HepG2 (cell line): ENCODE results near the gene TK1. TPM values are rescaled to one million over a fixed set of nuclear protein-coding genes. Genes with fewer than 3 reads are reported as not detected.

ENCODE experiments used
- BCL6 ChIP-seq: IDR thresholded peaks from 2 replicates; pipeline ENCODE4 v1.6.1; 2016; ENCODE audit warnings: missing genetic modification reagents, missing compliant biosample characterization
- IRF2 ChIP-seq: IDR thresholded peaks from 2 replicates; pipeline ENCODE4 v1.6.1; 2018; ENCODE audit warnings: missing genetic modification reagents, missing compliant biosample characterization
- KDM5B ChIP-seq: sonication (generic); formaldehyde crosslinking; IDR thresholded peaks from 2 replicates; pipeline ENCODE4 v1.4.0; 2020; ENCODE audit warnings: missing genetic modification reagents, mild to moderate bottlenecking, borderline replicate concordance
- MAZ ChIP-seq, 2 experiments: sonication (generic) in 1 of 2; formaldehyde crosslinking in 1 of 2; IDR thresholded peaks; 2 replicates each; pipeline versions ENCODE4 v1.5.0 to v1.6.1; 2012 to 2020; ENCODE audit warnings: low read depth in 2 of 2, mild to moderate bottlenecking in 2 of 2, borderline replicate concordance in 1 of 2, improper control_type of control experiment in 1 of 2, low read length in 1 of 2, missing genetic modification reagents in 1 of 2, moderate library complexity in 1 of 2
- MLXIP ChIP-seq: sonication (generic); formaldehyde crosslinking; IDR thresholded peaks from 2 replicates; pipeline ENCODE4 v1.9.0; 2021; ENCODE audit warnings: missing genetic modification reagents, borderline replicate concordance
- SOX13 ChIP-seq, 3 experiments: fragments of 450-650 bp in 1 of 3; sonication (generic) in 1 of 3; formaldehyde crosslinking in 1 of 3; IDR thresholded peaks in 2 of 3; conservative IDR thresholded peaks in 1 of 3; 2 replicates each; pipeline versions ENCODE4 v1.5.0 to v1.6.1; 2016 to 2020; ENCODE audit warnings: antibody characterized with exemption in 1 of 3, mild to moderate bottlenecking in 1 of 3, missing compliant biosample characterization in 1 of 3, missing genetic modification reagents in 1 of 3, moderate library complexity in 1 of 3
- THAP11 ChIP-seq: IDR thresholded peaks from 2 replicates; pipeline ENCODE4 v1.6.1; 2016; ENCODE audit warnings: missing biosample characterization, missing genetic modification reagents
- XRCC5 ChIP-seq: fragments of 200-400 bp; formaldehyde crosslinking; optimal IDR thresholded peaks from 2 replicates; pipeline ENCODE3; 2017; ENCODE audit warnings: mild to moderate bottlenecking, low read length
- ZBTB14 ChIP-seq: sonication (generic); formaldehyde crosslinking; IDR thresholded peaks from 2 replicates; pipeline ENCODE4 v1.4.0; 2020; ENCODE audit warnings: missing genetic modification reagents
- ZGPAT ChIP-seq: IDR thresholded peaks from 2 replicates; pipeline ENCODE4 v1.6.1; 2016; ENCODE audit warnings: mild to moderate bottlenecking
- ZNF260 ChIP-seq: sonication (generic); formaldehyde crosslinking; IDR thresholded peaks from 2 replicates; pipeline ENCODE4 v1.4.0; 2020; ENCODE audit warnings: missing genetic modification reagents, low read depth, mild to moderate bottlenecking, borderline replicate concordance
- ZNF546 ChIP-seq: sonication (generic); formaldehyde crosslinking; conservative IDR thresholded peaks from 2 replicates; pipeline ENCODE4 v1.8.1; 2023; ENCODE audit warnings: mild to moderate bottlenecking, missing genetic modification reagents
- ZNF563 ChIP-seq: sonication (generic); formaldehyde crosslinking; IDR thresholded peaks from 2 replicates; pipeline ENCODE4 v1.8.0; 2022; ENCODE audit warnings: mild to moderate bottlenecking, moderate library complexity, missing genetic modification reagents
- polyA plus RNA-seq, 8 experiments: library from polyadenylated mRNA; depleted of rRNA in 3 of 8; stranded (reverse) in 7 of 8; unstranded in 1 of 8; fragments of >200 nt; fragmentation: Illumina TruSeq in 4 of 8; extraction: Trizol in 4 of 8; gene quantifications; 2 replicates each; pipeline versions ENCODE4 v1.2.1 to v1.2.3, GENCODE V29; 2011 to 2016; ENCODE audit warnings: low read depth in 4 of 8, missing spikeins in 1 of 8, mixed read lengths in 1 of 8; ENCODE audit not compliant: insufficient read depth in 1 of 8
- total RNA-seq, 5 experiments: library from RNA; depleted of rRNA; stranded (reverse); fragments of >200 nt; fragmentation: Illumina TruSeq; extraction: Trizol; gene quantifications; 2 replicates each; pipeline ENCODE4 v1.2.3, GENCODE V29; 2016; ENCODE audit warnings: low read depth in 1 of 5
- TF ChIP-seq, protein P1 (sequence below): sonication (generic); formaldehyde crosslinking; IDR thresholded peaks from 2 replicates; pipeline ENCODE4 v1.5.1; 2020; ENCODE audit warnings: mild to moderate bottlenecking, missing genetic modification reagents, moderate library complexity
- TF ChIP-seq, protein P2 (sequence below): sonication (generic); formaldehyde crosslinking; IDR thresholded peaks from 2 replicates; pipeline ENCODE4 v1.5.0; 2020; ENCODE audit warnings: mild to moderate bottlenecking, missing genetic modification reagents

The TK1 gene
- total and polyA plus RNA-seq, 2 of the 13 experiments (the other 11 are each of a cell fraction or from before 2014, with no cell fraction given), result 45.0 to 96.0 TPM

GRCh38 chr17:78168242-78168902 lies 18.5 kb downstream of the TK1 start, which contains the start of gene SYNGR2 (continued):
- TF ChIP-seq ZBTB14 (CRISPR knock-in tag) (peak; percentile 92), KDM5B (CRISPR knock-in tag) (peak; percentile 54; the same call in 1 of the 2 replicates), BCL6 (CRISPR knock-in tag) (peak; percentile 47), ZNF546 (CRISPR knock-in tag) (peak; percentile 47; the same call in 1 of the 2 replicates), MLXIP (CRISPR knock-in tag) (peak; percentile 72; the same call in 1 of the 2 replicates), SOX13 (IDR thresholded peaks at IDR 0.05) (no peak), SOX13 (CRISPR knock-in tag; conservative IDR thresholded peaks at IDR 0.05 in 1 of 2, IDR thresholded peaks at IDR 0.05 in 1 of 2) (0 out of 4 replicates have a peak, but pooled peaks of 1 of the 2 experiments have one; percentile 23), XRCC5 (peak; percentile 61), ZNF260 (no peak), THAP11 (CRISPR knock-in tag) (peak; percentile 81), ZNF563 (peak; percentile 86; the same call in 1 of the 2 replicates), IRF2 (peak; percentile 52; the same call in 1 of the 2 replicates), ZGPAT (CRISPR knock-in tag) (peak; percentile 46; the same call in 1 of the 2 replicates), MAZ (IDR thresholded peaks at IDR 0.05; ENCODE audit: borderline replicate concordance, low read depth, low read length) (peak; percentile 82), MAZ (CRISPR knock-in tag; IDR thresholded peaks at IDR 0.05; ENCODE audit: low read depth) (peak; percentile 80; the same call in 1 of the 2 replicates)
- TF ChIP-seq, protein P1, sequence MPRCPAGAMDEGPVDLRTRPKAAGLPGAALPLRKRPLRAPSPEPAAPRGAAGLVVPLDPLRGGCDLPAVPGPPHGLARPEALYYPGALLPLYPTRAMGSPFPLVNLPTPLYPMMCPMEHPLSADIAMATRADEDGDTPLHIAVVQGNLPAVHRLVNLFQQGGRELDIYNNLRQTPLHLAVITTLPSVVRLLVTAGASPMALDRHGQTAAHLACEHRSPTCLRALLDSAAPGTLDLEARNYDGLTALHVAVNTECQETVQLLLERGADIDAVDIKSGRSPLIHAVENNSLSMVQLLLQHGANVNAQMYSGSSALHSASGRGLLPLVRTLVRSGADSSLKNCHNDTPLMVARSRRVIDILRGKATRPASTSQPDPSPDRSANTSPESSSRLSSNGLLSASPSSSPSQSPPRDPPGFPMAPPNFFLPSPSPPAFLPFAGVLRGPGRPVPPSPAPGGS, result peak; percentile 88; the same call in 1 of the 2 replicates
- TF ChIP-seq, protein P2, sequence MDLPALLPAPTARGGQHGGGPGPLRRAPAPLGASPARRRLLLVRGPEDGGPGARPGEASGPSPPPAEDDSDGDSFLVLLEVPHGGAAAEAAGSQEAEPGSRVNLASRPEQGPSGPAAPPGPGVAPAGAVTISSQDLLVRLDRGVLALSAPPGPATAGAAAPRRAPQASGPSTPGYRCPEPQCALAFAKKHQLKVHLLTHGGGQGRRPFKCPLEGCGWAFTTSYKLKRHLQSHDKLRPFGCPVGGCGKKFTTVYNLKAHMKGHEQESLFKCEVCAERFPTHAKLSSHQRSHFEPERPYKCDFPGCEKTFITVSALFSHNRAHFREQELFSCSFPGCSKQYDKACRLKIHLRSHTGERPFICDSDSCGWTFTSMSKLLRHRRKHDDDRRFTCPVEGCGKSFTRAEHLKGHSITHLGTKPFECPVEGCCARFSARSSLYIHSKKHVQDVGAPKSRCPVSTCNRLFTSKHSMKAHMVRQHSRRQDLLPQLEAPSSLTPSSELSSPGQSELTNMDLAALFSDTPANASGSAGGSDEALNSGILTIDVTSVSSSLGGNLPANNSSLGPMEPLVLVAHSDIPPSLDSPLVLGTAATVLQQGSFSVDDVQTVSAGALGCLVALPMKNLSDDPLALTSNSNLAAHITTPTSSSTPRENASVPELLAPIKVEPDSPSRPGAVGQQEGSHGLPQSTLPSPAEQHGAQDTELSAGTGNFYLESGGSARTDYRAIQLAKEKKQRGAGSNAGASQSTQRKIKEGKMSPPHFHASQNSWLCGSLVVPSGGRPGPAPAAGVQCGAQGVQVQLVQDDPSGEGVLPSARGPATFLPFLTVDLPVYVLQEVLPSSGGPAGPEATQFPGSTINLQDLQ (CRISPR knock-in tag), result peak; percentile 29; the same call in 1 of the 2 replicates
